Astrocyte (in vitro differentiated cells and primary cell): ENCODE data around the gene LIMS2.

Experiments
- CTCF ChIP-seq: IDR thresholded peaks from 2 replicates; pipeline ENCODE4 v1.5.1; 2011; ENCODE audit warnings: low read depth, mild to moderate bottlenecking, inconsistent platforms, low read length, moderate library complexity; ENCODE audit not compliant: insufficient read depth
- EZH2 ChIP-seq: IDR thresholded peaks from 2 replicates; pipeline ENCODE4 v1.6.1; 2012; ENCODE audit warnings: mild to moderate bottlenecking, low read length, inconsistent platforms; ENCODE audit not compliant: insufficient read depth

DNA sequence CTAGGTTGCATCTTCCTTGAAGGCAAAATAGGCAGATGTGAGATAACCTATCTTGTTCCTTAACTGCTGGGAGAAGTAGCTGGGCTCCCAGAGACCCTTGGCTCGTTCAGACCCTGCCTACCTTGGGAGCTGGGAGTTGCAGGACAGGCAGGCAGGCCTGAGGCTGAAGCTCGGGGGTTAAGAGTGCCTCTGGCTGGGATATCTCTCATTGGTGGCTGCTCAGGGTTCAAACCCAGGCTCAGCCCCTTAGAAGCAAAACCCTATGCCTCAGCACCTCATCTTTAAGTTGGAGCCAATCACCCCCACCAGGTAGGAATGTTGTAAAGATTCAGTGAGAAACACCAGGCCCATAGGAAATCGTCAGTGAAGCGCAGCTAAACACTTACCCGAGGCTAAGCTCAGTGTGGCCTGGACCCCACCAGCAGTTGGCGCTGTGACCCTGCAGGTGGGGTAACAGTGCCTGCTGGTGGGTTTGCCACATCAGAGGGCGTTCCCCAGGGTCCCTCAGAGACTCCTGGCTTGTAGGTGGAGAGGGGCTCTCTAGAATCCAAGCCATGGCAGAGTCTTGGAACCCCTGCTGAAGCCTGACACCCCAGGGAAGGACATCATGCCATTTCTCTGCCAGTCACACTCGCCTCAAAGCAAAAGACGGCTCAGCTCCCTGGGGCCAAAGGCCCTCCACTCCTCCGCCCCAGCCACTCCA is 84.0 kb downstream of the LIMS2 start:
- TF ChIP-seq CTCF (peak; percentile 77), EZH2 (no peak)
